Stimulated activated CD8-positive, alpha-beta memory T cell treated with anti-CD3 and anti-CD28 coated beads, Interleukin-12 subunit alpha, Interleukin-12 subunit beta, amount 100 ng/mL, for 24 hours (primary cell): Measurements from ENCODE around the gene ARFRP1.
"Not testable (repeated sequence)": the region's sequence is repeated elsewhere in the genome, so short reads cannot be mapped to it uniquely, and the experiment has no call there.

ENCODE experiments used
- DNase-seq: peaks from one replicate; pipeline ENCODE4 v3.0.0-alpha.2; 2020; ENCODE audit errors: extremely low read depth

Gene ARFRP1

DNA sequence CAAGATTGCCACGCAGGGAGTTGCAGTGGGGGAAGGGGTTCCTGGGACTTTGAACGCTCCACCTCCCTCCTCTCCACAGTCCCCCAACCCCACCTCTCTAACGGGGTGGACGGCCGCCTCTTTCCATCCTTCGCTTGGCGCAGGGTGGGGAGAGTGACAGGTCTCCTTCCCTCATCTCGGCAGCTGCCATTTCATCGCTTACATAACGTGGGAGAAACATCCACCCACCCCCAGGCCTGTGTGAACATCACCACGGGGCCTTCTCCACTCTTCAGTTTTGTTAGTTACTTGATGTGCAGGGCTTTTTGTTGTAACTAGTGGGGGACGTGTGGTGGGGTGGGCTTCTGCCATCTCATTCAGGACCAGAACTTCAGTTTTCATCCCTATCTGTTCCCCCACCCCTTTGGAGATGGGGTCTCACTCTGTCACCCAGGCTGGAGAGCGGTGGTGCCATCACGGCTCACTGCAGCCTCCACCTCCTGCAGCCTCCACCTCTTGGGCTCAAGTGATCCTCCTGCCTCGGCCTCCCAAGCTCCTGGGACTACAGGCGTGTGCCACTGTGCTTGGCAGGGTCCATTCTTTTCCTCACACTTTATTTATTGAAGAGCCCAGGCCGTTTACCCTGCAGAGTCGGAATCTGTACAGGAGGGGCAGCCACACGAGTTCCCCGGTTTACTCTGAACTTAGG, 32.0 kb downstream of the ARFRP1 start:
- DNase-seq, result no peak

DNA sequence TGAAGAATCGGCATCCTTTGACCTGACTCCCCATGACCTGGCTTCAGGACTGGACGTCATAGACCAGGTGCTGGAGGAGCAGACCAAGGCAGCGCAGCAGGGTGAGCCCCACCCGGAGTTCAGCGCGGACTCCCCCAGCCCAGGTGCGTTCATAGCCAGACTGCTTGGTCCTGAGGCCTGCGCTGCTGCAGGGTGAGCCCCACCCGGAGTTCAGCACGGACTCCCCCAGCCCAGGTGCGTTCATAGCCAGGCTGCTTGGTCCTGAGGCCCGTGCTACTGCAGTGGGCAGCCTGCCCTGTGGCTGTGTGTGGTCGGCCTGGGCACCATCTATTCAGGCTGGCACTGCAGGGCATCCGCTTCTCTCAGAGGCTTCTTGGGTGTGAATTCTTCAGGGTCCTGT, 33.8 kb downstream of the ARFRP1 start:
- no peak for DNase-seq

DNA sequence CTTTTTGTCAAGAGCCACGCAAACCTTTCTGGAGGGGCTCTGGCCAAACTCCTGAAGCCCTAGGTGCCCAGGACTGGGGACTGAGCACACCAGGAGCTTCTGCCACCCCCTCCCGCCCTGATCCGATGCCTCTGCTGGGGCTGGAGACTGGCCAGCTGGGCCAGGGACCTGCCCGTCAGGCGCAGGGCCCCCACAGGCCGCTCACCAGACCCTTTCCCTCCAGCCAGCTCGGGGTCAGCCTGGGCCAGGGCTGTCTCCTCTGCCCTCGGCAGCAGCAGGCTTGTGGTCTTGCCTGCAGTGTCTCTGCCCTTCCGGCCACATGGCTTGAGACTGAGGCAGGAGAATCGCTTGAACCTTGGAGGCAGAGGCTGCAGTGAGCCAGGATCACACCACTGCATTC, 35.1 kb downstream of the ARFRP1 start:
- no peak for DNase-seq

DNA sequence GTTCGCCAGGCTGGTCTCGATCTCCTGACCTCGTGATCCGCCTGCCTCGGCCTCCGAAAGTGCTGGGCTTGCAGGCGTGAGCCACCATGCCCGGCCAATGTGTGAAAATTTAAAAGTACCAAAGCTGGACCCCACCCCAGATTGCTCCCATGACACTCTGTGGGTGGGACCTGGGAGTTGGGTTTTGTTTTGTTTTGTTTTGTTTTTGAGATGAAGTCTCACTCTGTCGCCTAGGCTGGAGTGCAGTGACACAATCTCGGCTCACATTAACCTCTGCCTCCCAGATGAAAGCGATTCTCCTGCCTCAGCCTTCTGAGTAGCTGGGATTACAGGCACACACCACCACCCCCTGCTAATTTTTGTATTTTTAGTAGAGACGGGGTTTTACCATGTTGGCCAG, 36.1 kb downstream of the ARFRP1 start:
- not testable (repeated sequence) for DNase-seq

DNA sequence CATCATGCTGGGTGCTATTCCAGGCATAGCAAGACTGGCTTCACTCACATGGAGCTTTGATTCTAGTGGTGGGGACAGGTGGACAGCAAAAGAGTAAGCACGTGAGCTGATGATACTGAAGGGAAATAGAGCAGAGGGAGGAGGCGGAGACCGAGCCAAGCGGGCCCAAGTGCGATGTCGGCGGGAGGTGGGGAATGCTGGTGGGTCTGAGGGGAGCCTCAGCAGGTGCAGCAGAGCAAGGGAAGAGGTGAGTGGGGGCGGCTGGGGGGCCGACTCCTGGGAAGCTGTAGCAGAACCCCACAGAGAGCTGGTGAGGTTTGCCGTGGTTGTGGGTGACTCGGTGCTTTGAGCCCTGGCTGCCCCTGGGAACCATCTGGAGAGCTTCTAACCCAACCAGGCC, 39.4 kb downstream of the ARFRP1 start:
- DNase-seq, result no peak

DNA sequence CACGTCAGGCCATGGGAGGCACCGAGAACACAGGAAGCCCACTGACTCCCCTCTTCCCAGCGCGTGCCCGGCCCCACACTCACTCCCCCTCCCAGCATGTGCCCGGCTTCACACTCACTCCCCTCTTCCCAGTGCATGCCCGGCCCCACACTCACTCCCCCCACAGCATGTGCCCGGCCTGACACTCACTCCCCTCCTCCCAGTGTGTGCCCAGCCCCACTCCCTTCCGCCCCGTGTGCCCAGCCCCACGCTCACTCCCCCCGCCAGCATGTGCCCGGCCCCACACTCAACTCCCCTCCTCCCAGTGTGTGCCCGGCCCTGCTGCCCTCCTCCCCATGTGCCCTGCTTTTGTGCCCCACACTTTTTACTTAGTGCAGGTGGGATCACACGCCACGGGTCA, 39.9 kb downstream of the ARFRP1 start:
- DNase-seq, result no peak

DNA sequence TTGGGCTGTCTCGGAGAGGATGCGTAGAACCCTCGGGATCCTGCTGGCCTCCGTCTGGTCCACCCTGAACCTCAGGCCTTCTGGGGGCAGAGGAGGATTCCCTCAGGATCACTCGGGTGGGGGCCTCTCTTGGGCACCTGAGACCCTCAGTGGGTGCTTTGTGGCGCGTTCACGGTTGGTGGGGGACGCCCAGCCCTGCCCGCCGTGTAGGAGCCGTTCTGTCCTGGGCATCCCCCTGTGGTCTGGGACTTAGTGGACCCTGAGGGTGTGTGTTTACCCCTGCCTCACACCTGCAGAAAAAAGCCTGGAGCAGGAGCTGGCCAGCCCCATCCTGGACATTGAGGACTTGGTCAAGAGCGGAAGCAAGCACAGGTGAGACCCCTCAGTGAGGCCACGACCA, 42.1 kb downstream of the ARFRP1 start:
- DNase-seq, result no peak

DNA sequence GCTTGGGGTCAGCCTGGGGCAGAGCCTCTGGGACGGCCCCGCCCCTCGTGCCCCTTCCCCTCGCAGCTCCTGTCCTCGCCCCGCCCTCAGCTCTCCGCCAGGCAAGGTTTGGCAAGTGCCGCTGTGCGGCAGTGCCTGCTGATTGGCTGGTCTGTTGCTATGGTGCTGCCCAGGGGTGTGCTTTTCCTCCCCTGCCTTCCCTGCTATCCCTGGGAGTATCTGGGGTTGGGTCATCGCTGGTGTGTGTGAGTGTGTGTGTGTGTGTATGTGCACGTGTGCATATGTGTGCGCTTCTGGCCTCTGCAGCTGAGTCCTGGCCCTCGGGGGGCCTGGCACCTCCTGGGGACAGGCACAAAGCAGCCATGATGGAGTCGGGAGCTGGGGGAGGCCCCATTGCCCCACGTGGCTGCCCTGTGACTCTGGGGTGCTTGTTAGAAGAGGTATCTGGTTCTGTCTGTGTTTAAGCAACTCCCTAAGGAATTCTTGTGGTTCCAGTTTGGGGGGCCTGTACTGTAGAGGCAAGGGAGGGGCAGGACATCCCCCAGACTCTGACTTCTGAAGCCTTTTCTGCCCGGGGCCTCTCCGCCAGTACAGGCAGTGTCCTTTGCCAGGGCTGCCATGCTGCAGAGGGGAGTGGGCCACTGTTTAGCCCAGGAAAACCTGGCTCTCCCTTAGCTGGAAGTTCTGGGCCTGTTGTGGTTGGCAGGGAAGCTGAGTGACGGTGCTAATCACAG, 42.7 kb downstream of the ARFRP1 start:
- DNase-seq, result no peak

DNA sequence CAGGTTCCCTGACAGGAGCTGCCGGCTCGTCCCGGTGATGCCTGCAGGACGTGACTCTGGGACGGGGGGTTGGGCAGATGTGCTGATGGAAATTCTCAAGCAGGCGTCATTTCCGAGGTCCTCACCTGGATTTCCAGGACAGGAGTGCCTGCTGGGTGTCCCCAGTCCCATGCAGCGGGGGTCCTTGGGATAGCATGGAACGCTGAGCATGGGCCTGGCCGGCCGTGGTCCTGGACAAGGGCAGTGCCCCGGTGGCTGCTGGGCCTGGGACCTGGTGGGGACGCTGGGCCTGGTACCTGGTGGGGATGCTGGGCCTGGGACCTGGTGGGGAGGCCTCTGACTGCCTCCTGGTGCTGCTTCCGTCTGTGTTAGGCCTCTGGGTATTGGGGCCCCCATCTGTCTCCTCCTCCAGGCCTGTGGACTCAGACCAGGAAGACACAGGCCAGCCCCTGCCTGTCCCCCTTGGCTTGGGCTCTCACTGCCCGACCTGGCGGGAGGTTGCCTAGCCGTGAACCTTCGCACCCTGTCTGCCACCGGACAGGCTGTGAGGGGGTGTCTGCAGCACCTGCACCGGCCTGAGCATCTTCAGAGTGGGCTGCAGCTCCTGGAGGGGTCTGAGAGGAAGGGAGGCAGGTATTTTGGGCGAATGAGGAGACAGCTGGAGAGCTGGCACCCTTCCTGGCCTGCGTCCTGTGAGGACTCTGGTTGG, 43.5 kb downstream of the ARFRP1 start:
- no peak for DNase-seq

DNA sequence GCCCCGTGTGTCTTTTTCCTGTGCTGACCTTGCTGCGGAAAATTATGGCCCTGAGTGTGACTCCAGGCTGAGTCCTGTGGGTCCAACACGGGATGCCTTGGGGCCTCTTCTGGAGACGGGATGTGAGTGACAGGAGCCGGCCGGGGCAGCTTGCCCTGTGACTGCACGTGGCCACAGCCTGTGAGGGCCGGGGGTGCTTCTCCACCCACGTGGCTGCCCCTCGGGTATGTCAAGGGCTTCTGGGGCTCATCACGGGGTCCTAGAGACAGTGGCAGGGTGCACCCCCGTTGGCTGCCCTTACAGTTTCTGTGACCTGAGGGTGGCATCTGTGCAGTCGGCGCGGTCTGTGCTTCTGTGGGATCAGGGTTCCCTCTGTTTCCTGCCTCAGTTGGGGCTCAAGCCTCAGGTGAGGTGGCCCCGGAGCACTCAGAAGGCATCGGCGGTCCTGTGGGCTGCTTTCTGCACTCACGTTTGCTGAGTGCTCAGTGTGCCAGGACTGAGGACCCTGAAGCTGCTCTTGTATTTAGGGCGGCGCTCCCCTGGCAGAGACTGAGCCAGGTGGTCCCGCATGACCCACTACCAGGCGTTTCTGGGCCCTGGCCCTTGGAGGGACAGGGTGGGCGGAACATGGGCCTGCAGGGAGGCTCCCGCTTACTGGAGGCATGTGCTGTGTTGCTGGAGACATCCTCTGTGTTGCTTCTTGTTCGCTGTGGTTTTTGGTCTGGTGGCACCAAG, 44.3 kb downstream of the ARFRP1 start:
- no peak for DNase-seq

DNA sequence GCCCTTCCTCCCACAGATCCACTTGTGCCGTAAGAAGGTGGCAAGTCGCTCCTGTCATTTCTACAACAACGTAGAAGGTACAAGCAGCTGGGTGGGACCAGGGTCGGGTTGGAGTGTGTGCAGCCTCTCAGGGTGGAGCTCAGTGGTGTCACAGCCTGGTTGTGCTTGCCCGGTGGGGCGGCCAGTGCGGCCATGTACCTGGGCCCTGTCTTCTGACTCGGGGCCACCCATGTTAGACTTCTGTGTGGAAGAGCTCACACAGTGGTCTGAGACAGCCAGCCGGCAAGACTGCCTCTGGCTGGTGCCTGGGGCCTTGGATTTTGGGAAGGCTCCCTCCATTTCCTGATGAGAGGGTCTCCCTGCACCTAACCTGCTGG, 45.0 kb downstream of the ARFRP1 start:
- no peak for DNase-seq

DNA sequence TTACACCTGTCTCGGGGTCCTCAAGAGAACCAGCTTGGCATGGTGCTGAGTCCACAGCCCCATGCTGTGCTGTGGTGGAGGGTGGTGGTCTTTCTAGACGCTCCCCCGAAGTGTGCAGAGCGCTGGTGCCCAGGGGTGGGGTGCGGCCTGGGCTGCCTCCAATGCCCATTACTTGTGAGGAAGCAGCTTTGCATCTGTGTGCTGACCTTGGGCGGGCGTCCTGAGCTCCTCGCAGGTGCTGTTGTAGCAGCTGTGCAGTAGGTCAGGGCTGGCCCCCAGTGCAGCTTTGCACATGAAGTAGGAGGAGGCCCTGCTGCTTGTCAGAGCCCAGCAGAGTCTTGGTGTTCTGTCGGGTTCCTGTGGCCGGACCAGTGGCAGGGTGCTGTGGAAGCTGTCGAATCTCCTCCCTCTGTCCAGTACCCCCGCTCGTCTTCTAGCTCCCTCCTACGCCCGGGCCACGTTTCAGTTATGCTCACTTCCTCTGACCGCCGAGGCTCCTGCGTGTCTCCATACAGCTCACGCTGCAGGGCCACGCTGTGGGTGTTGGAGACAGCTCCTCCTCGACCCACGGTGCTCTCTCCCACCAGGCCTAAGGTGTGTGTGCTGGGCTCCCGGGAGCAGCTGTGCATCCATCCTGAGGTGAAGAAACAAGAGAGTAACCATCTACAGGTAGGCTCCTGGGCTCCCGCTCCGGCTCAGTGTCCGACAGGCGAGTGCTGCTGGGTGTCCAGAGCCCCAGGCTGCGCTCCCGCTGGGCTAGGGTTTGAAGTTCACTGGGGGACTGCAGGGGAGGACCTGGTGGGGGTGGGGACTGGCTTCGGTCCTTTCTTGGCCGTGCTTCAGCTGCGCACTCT, 45.6 kb downstream of the ARFRP1 start:
- DNase-seq, result no peak

DNA sequence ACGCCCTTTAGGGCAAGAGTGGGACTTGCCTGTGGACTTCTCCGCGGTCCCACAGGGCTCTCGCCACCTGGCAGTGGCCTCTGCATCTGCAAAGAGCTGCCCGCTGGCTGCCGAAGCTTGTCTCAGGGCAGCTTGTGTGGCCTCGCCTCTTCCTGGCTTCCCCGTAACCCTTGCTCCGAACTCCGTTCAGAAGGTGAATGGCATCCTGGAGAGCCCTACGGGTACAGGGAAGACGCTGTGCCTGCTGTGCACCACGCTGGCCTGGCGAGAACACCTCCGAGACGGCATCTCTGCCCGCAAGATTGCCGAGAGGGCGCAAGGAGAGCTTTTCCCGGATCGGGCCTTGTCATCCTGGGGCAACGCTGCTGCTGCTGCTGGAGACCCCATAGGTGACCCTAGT, 46.7 kb downstream of the ARFRP1 start:
- DNase-seq, result no peak

DNA sequence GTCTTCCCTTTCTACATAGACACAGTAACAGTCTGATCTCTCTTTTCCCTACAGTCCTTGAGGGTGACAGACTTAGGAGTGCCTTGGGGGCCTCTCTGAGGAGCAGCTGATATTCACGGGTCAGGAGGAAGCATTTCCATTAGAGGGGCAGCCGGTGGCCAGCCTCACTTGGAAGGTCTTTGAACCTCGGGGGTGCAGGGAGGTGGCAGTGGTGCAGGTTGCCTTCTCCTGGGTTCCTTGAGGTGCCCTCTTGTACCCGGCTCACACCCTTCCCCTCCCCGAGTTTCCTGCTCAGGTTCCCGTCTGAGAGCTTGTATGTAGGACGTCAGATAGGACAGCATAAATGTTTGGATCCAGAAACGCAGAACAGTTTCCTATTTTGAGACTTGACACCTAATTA, 47.2 kb downstream of the ARFRP1 start:
- no peak for DNase-seq

DNA sequence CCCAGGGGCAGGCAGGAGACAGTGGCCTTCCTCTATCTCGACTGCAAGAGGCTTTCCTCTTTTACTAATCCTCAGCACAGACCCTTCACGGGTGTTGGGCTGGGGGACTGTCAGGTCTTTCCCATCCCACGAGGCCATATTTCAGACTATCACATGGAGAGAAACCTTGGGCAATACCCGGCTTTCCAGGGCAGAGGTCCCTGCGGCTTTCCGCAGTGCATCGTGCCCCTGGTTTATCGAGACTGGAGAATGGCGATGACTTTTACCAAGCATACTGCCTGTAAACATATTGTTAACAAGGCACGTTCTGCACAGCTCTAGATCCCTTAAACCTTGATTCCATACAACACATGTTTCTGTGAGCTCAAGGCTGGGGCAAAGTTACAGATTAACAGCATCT, 47.6 kb downstream of the ARFRP1 start:
- DNase-seq, result not testable (repeated sequence)

DNA sequence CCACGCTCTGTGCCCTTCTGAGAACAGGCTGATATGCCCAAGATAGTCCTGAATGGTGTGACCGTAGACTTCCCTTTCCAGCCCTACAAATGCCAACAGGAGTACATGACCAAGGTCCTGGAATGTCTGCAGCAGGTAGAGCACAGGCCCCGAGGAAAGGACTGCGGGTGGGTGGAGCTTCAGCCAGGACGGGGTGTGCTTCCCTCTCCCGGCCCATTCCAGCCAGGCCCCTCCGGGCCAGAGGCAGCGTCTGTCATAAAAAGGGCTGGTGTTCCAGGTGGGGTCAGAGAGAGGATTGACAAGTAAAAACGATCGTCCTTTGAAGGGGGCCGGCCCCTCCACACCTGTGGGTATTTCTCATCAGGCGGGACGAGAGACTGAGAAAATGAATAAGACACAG, 48.4 kb downstream of the ARFRP1 start:
- no peak for DNase-seq

DNA sequence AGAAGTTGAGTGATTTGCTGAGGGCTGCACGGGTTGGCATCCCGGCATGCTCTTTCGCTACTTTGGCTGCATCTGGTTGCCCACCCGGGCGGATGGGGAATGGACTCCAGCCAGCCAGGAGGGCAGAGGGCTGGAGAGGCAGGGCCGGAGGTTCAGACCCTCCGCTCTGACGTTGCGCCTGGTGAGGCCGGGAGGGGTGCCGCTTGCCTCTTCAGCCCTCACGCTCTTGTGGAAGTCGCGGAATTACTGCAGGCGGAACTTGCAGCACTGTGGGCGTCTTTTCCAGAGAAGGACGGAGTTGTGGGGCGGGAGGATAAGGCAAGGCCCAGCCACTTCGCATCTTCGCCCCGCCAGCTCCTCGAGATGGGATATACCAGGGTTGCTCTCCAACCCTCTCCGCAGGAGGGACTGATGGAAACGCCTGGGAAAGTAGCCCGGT, 49.0 kb downstream of the ARFRP1 start:
- DNase-seq, result no peak

DNA sequence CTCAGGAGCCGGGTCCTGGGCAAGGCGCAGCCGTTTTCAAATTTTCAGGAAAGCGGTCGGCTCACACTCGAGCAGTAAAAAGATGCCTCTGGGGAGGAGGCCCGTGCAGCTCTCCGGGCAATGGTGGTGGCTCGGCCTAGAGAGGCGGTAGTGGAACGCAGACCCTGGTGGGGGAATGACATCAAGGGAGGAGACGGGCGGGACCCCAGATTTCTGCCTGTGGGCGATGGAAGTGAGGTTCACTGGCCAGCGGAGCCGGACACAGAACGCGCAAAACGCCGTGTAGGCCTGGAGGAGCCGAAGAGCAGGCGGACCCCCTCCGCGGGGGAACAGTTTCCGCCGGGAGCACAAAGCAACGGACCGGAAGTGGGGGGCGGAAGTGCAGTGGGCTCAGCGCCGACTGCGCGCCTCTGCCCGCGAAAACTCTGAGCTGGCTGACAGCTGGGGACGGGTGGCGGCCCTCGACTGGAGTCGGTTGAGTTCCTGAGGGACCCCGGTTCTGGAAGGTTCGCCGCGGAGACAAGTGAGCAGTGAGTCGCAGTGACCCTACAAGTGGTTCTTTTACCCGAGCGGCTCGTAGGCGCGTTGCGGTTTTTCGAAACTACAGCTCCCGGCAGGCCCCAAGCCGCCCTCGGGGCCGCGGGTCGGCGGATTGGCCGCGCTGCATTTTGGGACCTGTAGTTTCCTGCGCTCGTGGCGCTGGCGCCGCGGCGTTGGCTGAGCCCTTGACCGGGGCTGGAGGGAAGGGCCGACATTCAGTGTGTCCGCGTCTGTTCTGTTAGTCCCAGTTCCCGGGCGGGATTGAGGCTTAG, 49.6 kb downstream of the ARFRP1 start, which contains the start of gene RTEL1:
Gene RTEL1, plus strand, starts transcription at position 376 of the 812 bp plus-strand sequence. CDS start 1,091 bp downstream, outside the sequence.
- peak; percentile 66 for DNase-seq

DNA sequence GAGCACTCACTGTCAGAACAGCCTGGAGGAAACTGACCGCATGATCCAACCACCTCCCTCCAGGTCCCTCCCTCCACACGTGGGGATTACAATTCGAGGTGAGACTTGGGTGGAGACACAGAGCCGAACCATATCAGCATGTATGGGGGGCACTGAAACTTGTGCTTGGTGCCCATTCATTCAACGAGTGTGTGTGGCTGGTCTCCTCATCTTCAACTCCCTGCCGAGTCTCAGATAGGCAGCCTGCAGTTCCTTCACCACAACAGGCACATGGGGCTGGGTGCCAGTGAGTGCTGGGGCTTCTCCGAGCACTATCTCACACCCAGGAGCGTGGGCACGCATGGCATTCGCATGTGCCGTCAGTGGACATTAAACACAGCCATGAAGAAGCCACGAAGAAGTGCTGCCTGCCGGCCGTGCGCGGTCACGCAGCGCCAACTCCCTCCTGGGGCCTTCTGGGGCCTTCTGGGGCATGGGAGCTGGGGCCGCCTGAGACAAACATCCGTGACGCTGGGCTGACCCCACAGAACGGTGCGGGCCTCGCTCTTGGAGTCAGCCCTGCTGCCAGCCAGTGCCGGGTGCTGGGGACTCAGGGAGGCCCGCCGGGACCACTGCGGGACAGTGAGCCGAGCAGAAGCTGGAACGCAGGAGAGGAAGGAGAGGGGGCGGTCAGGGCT, 50.4 kb downstream of the ARFRP1 start:
- DNase-seq, result no peak

DNA sequence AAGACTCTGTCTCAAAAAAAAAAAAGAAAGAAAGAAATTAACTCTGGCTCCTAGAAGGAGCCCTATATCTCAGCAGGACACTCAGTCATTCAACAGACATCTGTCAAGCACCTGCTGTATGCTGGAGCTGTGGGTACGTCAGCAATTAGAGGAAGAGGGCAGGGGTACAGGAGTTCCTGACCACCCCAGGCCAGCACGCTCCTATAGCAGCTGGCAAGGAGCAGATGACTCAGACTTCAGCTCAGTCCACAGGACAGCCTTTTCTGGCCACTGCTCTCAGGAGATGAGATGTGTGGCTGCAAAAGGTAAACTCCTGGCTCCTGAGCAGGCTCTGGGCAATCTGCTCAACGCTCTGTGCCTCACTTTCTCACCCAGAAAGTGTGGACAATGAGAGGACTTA, 51.3 kb downstream of the ARFRP1 start:
- no peak for DNase-seq
